ENCODE data around the gene CD209. TPM values are rescaled to one million over a fixed set of nuclear protein-coding genes. Genes with fewer than 3 reads are reported as not detected.

The CD209 gene
- polyA plus RNA-seq, 3 donors: 1.4 to 2.7 (median 1.5) TPM

DNA sequence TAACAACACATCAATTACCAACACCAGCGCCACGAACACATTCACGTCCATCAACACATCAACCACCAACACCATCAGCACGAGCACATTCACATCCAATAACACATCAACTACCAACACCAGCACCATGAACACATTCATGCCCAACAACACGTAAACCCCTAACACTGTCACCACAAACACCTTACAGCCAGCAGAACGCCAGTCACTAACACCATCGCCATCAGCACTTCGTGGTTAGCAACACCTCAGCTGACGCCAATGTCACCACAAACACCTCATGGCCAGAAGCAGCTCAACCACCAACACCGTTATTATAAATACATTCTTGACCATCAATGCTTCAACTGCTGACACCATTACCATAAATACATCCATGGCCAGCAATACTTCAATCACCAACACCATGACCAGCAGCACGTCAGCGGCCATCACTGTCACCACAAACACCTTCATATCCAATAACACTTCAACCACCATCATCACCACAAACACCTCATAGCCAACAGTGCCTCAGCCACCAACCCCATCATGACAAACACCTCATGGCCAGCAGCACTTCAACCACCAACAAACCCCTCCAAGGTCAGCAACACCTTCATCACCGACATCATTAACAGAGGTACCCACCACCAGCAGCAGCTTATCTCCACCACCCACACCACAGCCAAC is 54.8 kb downstream of the CD209 start:
- no peak for DNase-seq (ENCODE audit: extremely low read depth in 1 of 11, low read depth in 9 of 11, low spot score in 4 of 11)

DNA sequence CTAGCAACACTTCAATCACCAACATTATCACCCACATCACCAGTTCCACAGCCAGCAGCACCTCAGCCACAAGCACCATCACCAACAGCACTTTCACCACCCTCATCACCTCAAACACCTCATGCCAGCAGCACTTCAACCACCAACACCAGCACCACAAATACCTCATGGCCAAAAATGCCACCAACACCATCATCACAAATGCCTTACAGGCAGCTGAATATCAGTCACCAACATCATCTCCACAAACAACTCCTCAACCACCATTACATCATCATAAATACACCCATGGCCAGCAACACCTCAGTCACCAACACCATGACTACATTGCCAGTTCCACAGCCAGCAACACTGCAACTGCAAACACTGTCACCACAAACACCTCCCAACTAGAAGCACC is 55.8 kb downstream of the CD209 start:
- no peak for DNase-seq (ENCODE audit: extremely low read depth in 1 of 11, low read depth in 9 of 11, low spot score in 4 of 11)

DNA sequence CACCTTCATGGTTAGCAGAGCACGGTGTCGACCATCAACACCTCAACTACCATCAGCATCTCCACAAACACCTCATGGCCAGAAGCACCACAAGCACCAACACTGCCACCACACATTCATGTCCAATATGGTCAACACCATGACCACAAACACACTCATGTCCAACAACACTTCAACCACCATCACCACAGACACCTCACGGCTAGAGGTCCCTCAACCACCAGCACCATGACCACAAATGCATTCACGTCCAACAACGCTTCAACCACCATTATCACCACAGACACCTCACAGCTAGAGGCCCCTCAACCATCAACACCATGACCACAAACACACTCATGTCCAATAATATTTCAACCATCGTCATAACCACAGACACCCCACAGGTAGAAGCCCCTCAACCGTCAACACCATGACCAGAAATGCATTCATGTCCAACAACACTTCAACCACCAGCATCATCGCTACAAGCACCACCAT is 56.5 kb downstream of the CD209 start:
- DNase-seq (ENCODE audit: extremely low read depth in 1 of 11, low read depth in 9 of 11, low spot score in 4 of 11): no peak

Other genes starting within 250 kb of the CD209 start
- 10 to 100 TPM; 31.9 to 59.6 (median 59.1) TPM for gene ZNF358, start 231.4 kb downstream of the CD209 start, polyA plus RNA-seq (ENCODE audit: insufficient read length in 3 of 3)
- gene MCOLN1, start 224.9 kb downstream of the CD209 start, polyA plus RNA-seq (ENCODE audit: insufficient read length in 3 of 3): 10 to 100 TPM; 12.7 to 22.5 (median 15.8) TPM
- gene PNPLA6, start 211.8 kb downstream of the CD209 start, polyA plus RNA-seq (ENCODE audit: insufficient read length in 3 of 3): 10 to 100 TPM; 32.0 to 57.0 (median 43.3) TPM
- gene CAMSAP3, start 151.7 kb downstream of the CD209 start, polyA plus RNA-seq (ENCODE audit: insufficient read length in 3 of 3): 10 to 100 TPM; 16.4 to 25.4 (median 22.4) TPM
- 10 to 100 TPM; 31.4 to 45.7 (median 42.6) TPM for gene XAB2, start 118.0 kb downstream of the CD209 start, polyA plus RNA-seq (ENCODE audit: insufficient read length in 3 of 3)
- gene PET100, start 117.7 kb downstream of the CD209 start, polyA plus RNA-seq (ENCODE audit: insufficient read length in 3 of 3): 100 to 1,000 TPM in 2 of 3 donors, 10 to 100 TPM in 1; 94.6 to 126 (median 122) TPM
- gene PCP2, start 113.8 kb downstream of the CD209 start, polyA plus RNA-seq (ENCODE audit: insufficient read length in 3 of 3): 1 to 10 TPM in 1 of 3 donors, under 1 TPM in 2; 0.42 to 1.8 (median 0.83) TPM
- gene STXBP2, start 110.4 kb downstream of the CD209 start, polyA plus RNA-seq (ENCODE audit: insufficient read length in 3 of 3): 10 to 100 TPM; 61.3 to 86.4 (median 75.4) TPM
- gene RETN, start 78.5 kb downstream of the CD209 start, polyA plus RNA-seq (ENCODE audit: insufficient read length in 3 of 3): 1 to 10 TPM in 2 of 3 donors, under 1 TPM in 1; 0.76 to 1.7 (median 1.4) TPM
- under 1 TPM; 0.14 to 0.61 (median 0.39) TPM for gene MCEMP1, start 70.4 kb downstream of the CD209 start, polyA plus RNA-seq (ENCODE audit: insufficient read length in 3 of 3)
- 10 to 100 TPM; 36.3 to 71.1 (median 62.5) TPM for gene TRAPPC5, start 66.7 kb downstream of the CD209 start, polyA plus RNA-seq (ENCODE audit: insufficient read length in 3 of 3)
- gene FCER2, start 45.4 kb downstream of the CD209 start, polyA plus RNA-seq (ENCODE audit: insufficient read length in 3 of 3): under 1 TPM in 2 of 3 donors, not detected in 1; 0.06 to 0.14 TPM
- gene CLEC4G, start 15.4 kb downstream of the CD209 start, polyA plus RNA-seq (ENCODE audit: insufficient read length in 3 of 3): under 1 TPM in 1 of 3 donors, not detected in 2; 0.17 TPM
- gene CLEC4M, start 15.7 kb upstream of the CD209 start, polyA plus RNA-seq (ENCODE audit: insufficient read length in 3 of 3): 1 to 10 TPM; 2.0 to 4.2 (median 3.4) TPM
- gene EVI5L, start 82.7 kb upstream of the CD209 start, polyA plus RNA-seq (ENCODE audit: insufficient read length in 3 of 3): 10 to 100 TPM; 14.2 to 18.7 (median 14.9) TPM
- 1 to 10 TPM; 5.6 to 9.4 (median 8.1) TPM for gene PRR36, start 126.9 kb upstream of the CD209 start, polyA plus RNA-seq (ENCODE audit: insufficient read length in 3 of 3)
- 1 to 10 TPM; 1.4 to 3.0 (median 2.6) TPM for gene LRRC8E, start 141.0 kb upstream of the CD209 start, polyA plus RNA-seq (ENCODE audit: insufficient read length in 3 of 3)
- 10 to 100 TPM; 23.7 to 41.9 (median 33.7) TPM for gene MAP2K7, start 156.3 kb upstream of the CD209 start, polyA plus RNA-seq (ENCODE audit: insufficient read length in 3 of 3)
- 1 to 10 TPM in 2 of 3 donors, under 1 TPM in 1; 0.33 to 1.1 (median 1.0) TPM for gene TGFBR3L, start 167.3 kb upstream of the CD209 start, polyA plus RNA-seq (ENCODE audit: insufficient read length in 3 of 3)
- gene SNAPC2, start 172.8 kb upstream of the CD209 start, polyA plus RNA-seq (ENCODE audit: insufficient read length in 3 of 3): 10 to 100 TPM; 12.9 to 19.0 (median 18.8) TPM
- 10 to 100 TPM; 12.7 to 33.9 (median 32.3) TPM for gene CTXN1, start 178.6 kb upstream of the CD209 start, polyA plus RNA-seq (ENCODE audit: insufficient read length in 3 of 3)
- 10 to 100 TPM; 39.4 to 59.3 (median 59.1) TPM for gene TIMM44, start 196.1 kb upstream of the CD209 start, polyA plus RNA-seq (ENCODE audit: insufficient read length in 3 of 3)